H4 (cell line): ENCODE results near the gene KAZALD1. TPM values are rescaled to one million over a fixed set of nuclear protein-coding genes. Genes with fewer than 3 reads are reported as not detected.
A peak's percentile ranks its signal among the peaks of the same experiment; 100 is the strongest.

ENCODE experiments used
- DNase-seq: peaks from one replicate; pipeline ENCODE4 v3.0.0-alpha.2; 2015; ENCODE audit warnings: low spot score
- total RNA-seq: library from RNA; depleted of rRNA; stranded (reverse); fragments of >200 nt; shearing (Covaris generic); gene quantifications from 2 replicates; pipeline ENCODE4 v1.2.3, GENCODE V29; 2014; rRNA removed

Gene KAZALD1
- total RNA-seq, 1 experiment from 2014 or later = 10.2 TPM

- no peak for DNase-seq
These were observed 33.2 kb downstream of the KAZALD1 start for GRCh38 chr10:101095004-101095403.

GRCh38 chr10:101095550-101096213 lies 33.9 kb downstream of the KAZALD1 start:
- peak; percentile 81 for DNase-seq

- no peak for DNase-seq
These were observed 34.6 kb downstream of the KAZALD1 start for GRCh38 chr10:101096378-101096777.

- no peak for DNase-seq
These were observed 36.1 kb downstream of the KAZALD1 start for GRCh38 chr10:101097881-101098280.

GRCh38 chr10:101099901-101100300 lies 38.1 kb downstream of the KAZALD1 start:
- no peak for DNase-seq

- no peak for DNase-seq
These were observed 39.6 kb downstream of the KAZALD1 start for GRCh38 chr10:101101372-101101881.

- no peak for DNase-seq
These were observed 41.6 kb downstream of the KAZALD1 start for GRCh38 chr10:101103430-101103829.

- DNase-seq = no peak
These were observed 44.6 kb downstream of the KAZALD1 start for GRCh38 chr10:101106351-101106750.

GRCh38 chr10:101107771-101108170 lies 46.0 kb downstream of the KAZALD1 start:
- DNase-seq = no peak

- no peak for DNase-seq
These were observed 49.2 kb downstream of the KAZALD1 start for GRCh38 chr10:101110856-101111523.

- no peak for DNase-seq
These were observed 49.8 kb downstream of the KAZALD1 start for GRCh38 chr10:101111547-101111946.

- DNase-seq = no peak
These were observed 51.2 kb downstream of the KAZALD1 start for GRCh38 chr10:101112799-101113594.

GRCh38 chr10:101113890-101114403 lies 52.2 kb downstream of the KAZALD1 start:
- DNase-seq = no peak

GRCh38 chr10:101114646-101115045 lies 52.9 kb downstream of the KAZALD1 start:
- no peak for DNase-seq

Other genes starting within 250 kb of the KAZALD1 start
- gene SLF2, start 149.0 kb upstream of the KAZALD1 start, total RNA-seq = 13.9 and 14.0 TPM in 2 replicates
- gene SEMA4G, start 92.5 kb upstream of the KAZALD1 start, total RNA-seq = 0.27 and 0.89 TPM in 2 replicates
- 94.3 and 105 TPM in 2 replicates for gene MRPL43, start 74.5 kb upstream of the KAZALD1 start, total RNA-seq
- 6.7 and 8.0 TPM in 2 replicates for gene TWNK, start 74.4 kb upstream of the KAZALD1 start, total RNA-seq
- gene LZTS2, start 62.2 kb upstream of the KAZALD1 start, total RNA-seq = 24.3 and 26.2 TPM in 2 replicates
- 0.21 and 0.97 TPM in 2 replicates for gene PDZD7, start 30.9 kb upstream of the KAZALD1 start, total RNA-seq
- gene SFXN3, start 30.8 kb upstream of the KAZALD1 start, total RNA-seq = 35.7 and 35.8 TPM in 2 replicates
- gene TLX1, start 69.3 kb downstream of the KAZALD1 start, total RNA-seq = not detected in 2 replicates
- gene LBX1, start 167.5 kb downstream of the KAZALD1 start, total RNA-seq = not detected in 2 replicates